GM10248 (cell line): Measurements from ENCODE around the gene MT1E.

Experiments used
- CTCF ChIA-PET: fragments of 300-600 bp; sonication (Branson Sonifier 250); formaldehyde crosslinking; extraction: SDS; loops from one replicate; lab custom pipeline; 2021; ENCODE audit warnings: antibody characterized with exemption; lab: Yijun Ruan, JAX
- POLR2A ChIA-PET: fragments of 350-650 bp; sonication (Branson Sonifier 250); formaldehyde crosslinking; extraction: SDS; loops from one replicate; lab custom pipeline; 2020; ENCODE audit warnings: antibody characterized with exemption; lab: Yijun Ruan, JAX
- DNase-seq: peaks from one replicate; pipeline ENCODE4 v3.0.0; 2012; ENCODE audit errors: extremely low spot score
- TF ChIP-seq, protein P1 (sequence below): IDR thresholded peaks from 2 replicates; pipeline ENCODE4 v1.5.1; 2012; ENCODE audit warnings: mild to moderate bottlenecking, low read depth; ENCODE audit errors: extremely low read depth, missing control alignments, control extremely low read depth

The MT1E gene

GRCh38 chr16:56635441-56635967 is 9.9 kb downstream of the MT1E start:
- CTCF ChIA-PET = no interaction called here
- POLR2A ChIA-PET = no interaction called here
- TF ChIP-seq, protein P1, sequence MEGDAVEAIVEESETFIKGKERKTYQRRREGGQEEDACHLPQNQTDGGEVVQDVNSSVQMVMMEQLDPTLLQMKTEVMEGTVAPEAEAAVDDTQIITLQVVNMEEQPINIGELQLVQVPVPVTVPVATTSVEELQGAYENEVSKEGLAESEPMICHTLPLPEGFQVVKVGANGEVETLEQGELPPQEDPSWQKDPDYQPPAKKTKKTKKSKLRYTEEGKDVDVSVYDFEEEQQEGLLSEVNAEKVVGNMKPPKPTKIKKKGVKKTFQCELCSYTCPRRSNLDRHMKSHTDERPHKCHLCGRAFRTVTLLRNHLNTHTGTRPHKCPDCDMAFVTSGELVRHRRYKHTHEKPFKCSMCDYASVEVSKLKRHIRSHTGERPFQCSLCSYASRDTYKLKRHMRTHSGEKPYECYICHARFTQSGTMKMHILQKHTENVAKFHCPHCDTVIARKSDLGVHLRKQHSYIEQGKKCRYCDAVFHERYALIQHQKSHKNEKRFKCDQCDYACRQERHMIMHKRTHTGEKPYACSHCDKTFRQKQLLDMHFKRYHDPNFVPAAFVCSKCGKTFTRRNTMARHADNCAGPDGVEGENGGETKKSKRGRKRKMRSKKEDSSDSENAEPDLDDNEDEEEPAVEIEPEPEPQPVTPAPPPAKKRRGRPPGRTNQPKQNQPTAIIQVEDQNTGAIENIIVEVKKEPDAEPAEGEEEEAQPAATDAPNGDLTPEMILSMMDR = no peak
- DNase-seq = no peak

GRCh38 chr16:56636616-56637413 is 11.2 kb downstream of the MT1E start:
- ChIA-PET POLR2A (no interaction called here), CTCF (no interaction called here)
- TF ChIP-seq, protein P1 = no peak
- no peak for DNase-seq

GRCh38 chr16:56637814-56638750 is 12.5 kb downstream of the MT1E start, which contains the start of gene MT1A:
Gene MT1A, plus strand, starts transcription at chr16:56638666. Its CDS starts 73 bp downstream, at chr16:56638739.
- no peak for DNase-seq
- TF ChIP-seq, protein P1 = no peak
- ChIA-PET CTCF (no interaction called here), POLR2A (no interaction called here)

DNA sequence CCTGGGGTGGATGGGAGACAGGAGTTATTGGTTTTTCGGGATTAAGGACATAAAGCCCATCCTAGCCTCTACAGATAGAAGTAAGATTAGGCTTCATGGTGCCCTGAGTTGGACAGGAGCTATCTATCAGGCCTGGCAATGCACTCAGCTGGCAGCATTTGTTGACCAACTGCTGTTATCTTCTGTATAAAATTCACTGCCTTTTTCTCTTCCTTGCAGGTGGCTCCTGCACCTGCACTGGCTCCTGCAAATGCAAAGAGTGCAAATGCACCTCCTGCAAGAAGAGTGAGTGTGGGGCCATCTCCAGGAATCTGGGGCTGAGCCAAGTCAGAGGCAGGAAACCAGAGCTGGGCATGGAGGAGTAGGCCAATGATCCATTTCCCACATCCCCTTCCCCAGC is 13.5 kb downstream of the MT1E start:
- no peak for DNase-seq
- CTCF ChIA-PET = interaction anchor here (1.5 kb wide), 1 partner anchor 63 kb away, joined by 3 read pairs; no protein-coding TSS in a partner anchor
- POLR2A ChIA-PET = interaction anchor here (0.6 kb wide), 1 partner anchor 63 kb away, joined by 3 read pairs; no protein-coding TSS in a partner anchor
- TF ChIP-seq, protein P1 = no peak

GRCh38 chr16:56640076-56640475 is 14.5 kb downstream of the MT1E start:
- TF ChIP-seq, protein P1 = no peak
- POLR2A ChIA-PET = no interaction called here
- CTCF ChIA-PET = interaction anchor here (1.5 kb wide), 1 partner anchor 62 kb away, joined by 3 read pairs; no protein-coding TSS in a partner anchor
- no peak for DNase-seq

DNA sequence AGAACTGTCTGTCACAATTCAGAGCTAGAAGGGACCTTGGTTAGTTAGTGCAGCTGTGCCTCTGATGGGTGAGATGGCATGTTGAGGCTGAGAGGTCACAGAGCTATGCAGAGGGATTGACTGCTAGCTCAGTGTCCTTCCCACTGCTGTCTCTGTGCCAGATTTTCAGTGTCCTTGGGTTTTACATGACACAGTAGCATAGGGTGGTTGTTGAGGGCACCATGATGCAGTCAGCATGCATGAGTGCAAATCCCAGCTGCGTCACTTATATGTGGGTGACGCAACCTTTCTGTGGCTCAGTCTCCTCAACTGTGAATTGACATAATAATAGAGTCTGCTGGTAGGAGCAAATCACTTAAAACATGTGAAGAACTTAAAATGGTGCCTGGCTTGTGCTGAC is 15.6 kb downstream of the MT1E start:
- ChIA-PET CTCF (no interaction called here), POLR2A (no interaction called here)
- TF ChIP-seq, protein P1 = no peak
- no peak for DNase-seq
